ENCODE measurements around the gene ATP8A1.

The ATP8A1 gene

GRCh38 chr4:42401171-42401570 lies 255.7 kb downstream of the ATP8A1 start:
- H3K9me3 ChIP-seq (ENCODE audit: control insufficient read depth, insufficient read depth, low read length), result no peaks in the 10 kb centered on the region
- H3K27me3 ChIP-seq (ENCODE audit: control insufficient read depth, insufficient read depth, low read length), result peaks cover 58% of the 10 kb centered on the region
- no peaks in the 10 kb centered on the region for H3K36me3 ChIP-seq (ENCODE audit: control insufficient read depth, insufficient read depth, low read length)
- peaks cover 30% of the 10 kb centered on the region for H3K4me1 ChIP-seq (ENCODE audit: control insufficient read depth, insufficient read depth, low read length)
- no peak overlapping the region for H3K4me3 ChIP-seq (ENCODE audit: low read depth, low read length)
- H3K9ac ChIP-seq (ENCODE audit: low read depth, low read length), result no peak overlapping the region
- no peak overlapping the region for H3K27ac ChIP-seq (ENCODE audit: low read depth, low read length)

- Histone ChIP-seq H3K4me1 (ENCODE audit: control insufficient read depth, insufficient read depth, low read length) (peaks cover 37% of the 10 kb centered on the region), H3K9me3 (ENCODE audit: control insufficient read depth, insufficient read depth, low read length) (no peaks in the 10 kb centered on the region), H3K27ac (ENCODE audit: low read depth, low read length) (no peak overlapping the region), H3K36me3 (ENCODE audit: control insufficient read depth, insufficient read depth, low read length) (no peaks in the 10 kb centered on the region), H3K27me3 (ENCODE audit: control insufficient read depth, insufficient read depth, low read length) (peaks cover 76% of the 10 kb centered on the region), H3K4me3 (ENCODE audit: low read depth, low read length) (peak overlapping the region; percentile 67), H3K9ac (ENCODE audit: low read depth, low read length) (no peak overlapping the region)
Measured at GRCh38 chr4:42399393-42399792, 257.5 kb downstream of the ATP8A1 start.

DNA sequence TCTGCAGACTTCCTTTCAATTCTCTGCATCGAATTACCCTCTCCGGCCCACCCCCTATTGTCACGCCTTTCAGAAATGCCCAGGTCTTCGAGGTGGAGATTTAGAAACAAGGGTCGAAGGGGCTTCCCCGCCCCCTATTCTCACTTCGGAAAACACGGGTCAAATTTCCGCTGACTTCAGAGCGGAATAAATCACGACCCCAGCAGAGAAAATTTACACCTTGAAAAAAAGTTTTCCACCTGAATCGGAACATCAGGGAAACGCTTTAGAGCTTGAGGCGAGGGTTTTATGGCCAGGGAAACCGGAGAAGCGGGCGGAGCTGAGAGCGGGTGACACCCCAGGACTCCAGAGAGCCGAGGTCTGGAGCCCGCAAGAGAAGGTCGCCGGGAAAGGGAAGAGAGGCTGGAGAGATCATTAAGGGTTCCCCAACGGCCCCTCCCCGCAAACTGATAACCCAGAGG lies 258.0 kb downstream of the ATP8A1 start:
- no peaks in the 10 kb centered on the region for H3K9me3 ChIP-seq (ENCODE audit: control insufficient read depth, insufficient read depth, low read length)
- H3K36me3 ChIP-seq (ENCODE audit: control insufficient read depth, insufficient read depth, low read length), result no peaks in the 10 kb centered on the region
- H3K27me3 ChIP-seq (ENCODE audit: control insufficient read depth, insufficient read depth, low read length), result peaks cover 76% of the 10 kb centered on the region
- no peak overlapping the region for H3K9ac ChIP-seq (ENCODE audit: low read depth, low read length)
- H3K4me3 ChIP-seq (ENCODE audit: low read depth, low read length), result peak overlapping the region; percentile 67
- H3K27ac ChIP-seq (ENCODE audit: low read depth, low read length), result no peak overlapping the region
- H3K4me1 ChIP-seq (ENCODE audit: control insufficient read depth, insufficient read depth, low read length), result peaks cover 37% of the 10 kb centered on the region

- Histone ChIP-seq H3K9ac (ENCODE audit: low read depth, low read length) (no peak overlapping the region; the same call in 1 of the 2 replicates), H3K4me1 (ENCODE audit: control insufficient read depth, insufficient read depth, low read length) (peaks cover 37% of the 10 kb centered on the region), H3K27ac (ENCODE audit: low read depth, low read length) (no peak overlapping the region), H3K36me3 (ENCODE audit: control insufficient read depth, insufficient read depth, low read length) (no peaks in the 10 kb centered on the region), H3K9me3 (ENCODE audit: control insufficient read depth, insufficient read depth, low read length) (no peaks in the 10 kb centered on the region), H3K4me3 (ENCODE audit: low read depth, low read length) (peak overlapping the region; percentile 67), H3K27me3 (ENCODE audit: control insufficient read depth, insufficient read depth, low read length) (peaks cover 76% of the 10 kb centered on the region)
Measured at GRCh38 chr4:42398171-42398870, 258.6 kb downstream of the ATP8A1 start.

GRCh38 chr4:42397635-42398170 lies 259.2 kb downstream of the ATP8A1 start:
- no peaks in the 10 kb centered on the region for H3K36me3 ChIP-seq (ENCODE audit: control insufficient read depth, insufficient read depth, low read length)
- no peak overlapping the region for H3K27ac ChIP-seq (ENCODE audit: low read depth, low read length)
- peaks cover 35% of the 10 kb centered on the region for H3K4me1 ChIP-seq (ENCODE audit: control insufficient read depth, insufficient read depth, low read length)
- peaks cover 76% of the 10 kb centered on the region for H3K27me3 ChIP-seq (ENCODE audit: control insufficient read depth, insufficient read depth, low read length)
- no peaks in the 10 kb centered on the region for H3K9me3 ChIP-seq (ENCODE audit: control insufficient read depth, insufficient read depth, low read length)
- H3K9ac ChIP-seq (ENCODE audit: low read depth, low read length), result no peak overlapping the region; the same call in 1 of the 2 replicates
- H3K4me3 ChIP-seq (ENCODE audit: low read depth, low read length), result peak overlapping the region; percentile 67

DNA sequence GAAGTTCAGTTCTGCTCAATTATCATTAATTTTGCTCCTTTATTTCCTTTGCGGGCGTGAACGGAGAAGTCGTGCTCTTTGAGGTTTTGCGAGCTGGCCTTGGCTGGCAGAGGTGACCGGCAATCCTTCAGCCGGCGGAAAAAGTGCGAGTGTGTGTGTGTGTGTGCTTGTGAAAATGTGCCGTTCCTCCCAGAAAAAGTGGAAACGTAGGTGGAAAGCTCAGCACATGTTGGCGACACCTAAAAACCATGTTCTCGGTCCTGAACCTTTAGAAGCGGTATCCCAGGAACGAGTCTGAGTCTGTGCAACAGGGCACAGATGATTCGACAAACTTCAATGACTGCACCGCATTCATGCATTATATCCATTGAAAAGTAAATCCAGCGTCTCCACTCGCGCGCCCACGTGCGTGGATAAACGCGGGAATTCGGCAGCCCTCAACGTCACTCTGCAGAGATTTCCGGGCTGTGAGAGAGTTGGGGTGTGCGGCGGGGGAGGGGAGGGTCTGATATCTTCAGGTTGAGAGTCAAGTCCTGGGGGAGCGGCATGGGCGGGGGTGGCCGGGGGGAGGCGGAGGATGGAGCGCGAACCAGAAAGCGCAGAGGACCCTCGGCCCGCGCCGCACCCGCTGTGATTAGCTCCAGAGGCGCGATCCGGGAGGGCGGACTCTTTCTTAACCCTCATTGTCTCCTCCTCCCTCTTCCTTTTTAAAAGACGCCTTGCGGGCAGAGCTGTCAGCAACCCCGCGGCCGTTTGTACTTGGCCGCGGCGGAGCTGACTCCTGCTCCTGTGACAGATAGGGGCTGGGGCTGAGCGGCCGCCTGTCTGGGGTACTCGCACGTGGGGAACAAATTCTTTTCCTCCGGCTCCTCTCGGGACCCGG lies 259.9 kb downstream of the ATP8A1 start, which contains the start of gene SHISA3:
SHISA3 (plus strand) TSS at position 737 of the 883 bp plus-strand sequence. CDS start 569 bp downstream, outside the sequence.
- Histone ChIP-seq H3K9me3 (ENCODE audit: control insufficient read depth, insufficient read depth, low read length) (no peaks in the 10 kb centered on the region), H3K36me3 (ENCODE audit: control insufficient read depth, insufficient read depth, low read length) (no peaks in the 10 kb centered on the region), H3K27me3 (ENCODE audit: control insufficient read depth, insufficient read depth, low read length) (peaks cover 75% of the 10 kb centered on the region), H3K9ac (ENCODE audit: low read depth, low read length) (no peak within 1 kb of the TSS; the same call in 1 of the 2 replicates), H3K27ac (ENCODE audit: low read depth, low read length) (no peak within 1 kb of the TSS), H3K4me3 (ENCODE audit: low read depth, low read length) (peak within 1 kb of the TSS; percentile 67), H3K4me1 (ENCODE audit: control insufficient read depth, insufficient read depth, low read length) (peaks cover 36% of the 10 kb centered on the region)

DNA sequence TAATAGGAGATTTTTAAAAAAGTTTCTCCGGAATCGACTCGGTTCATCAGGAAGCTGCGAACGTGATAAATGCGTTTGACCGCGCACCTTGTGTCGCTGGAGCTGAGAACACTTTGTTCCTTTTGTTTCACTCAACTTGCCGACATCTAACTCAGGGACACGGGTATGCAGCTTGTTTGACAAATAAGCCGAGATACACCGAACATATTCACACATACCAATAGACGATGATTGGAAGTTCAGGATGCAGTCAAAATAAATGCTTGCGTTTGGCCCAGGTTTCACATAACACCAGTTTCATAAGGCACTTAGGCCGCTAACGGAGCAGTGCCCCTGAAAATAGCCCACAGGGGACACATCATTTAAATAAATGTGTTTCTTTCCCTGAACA lies 260.5 kb downstream of the ATP8A1 start:
- H3K4me1 ChIP-seq (ENCODE audit: control insufficient read depth, insufficient read depth, low read length), result peaks cover 36% of the 10 kb centered on the region
- no peak overlapping the region for H3K27ac ChIP-seq (ENCODE audit: low read depth, low read length)
- H3K36me3 ChIP-seq (ENCODE audit: control insufficient read depth, insufficient read depth, low read length), result no peaks in the 10 kb centered on the region
- peaks cover 68% of the 10 kb centered on the region for H3K27me3 ChIP-seq (ENCODE audit: control insufficient read depth, insufficient read depth, low read length)
- peak overlapping the region; percentile 67 for H3K4me3 ChIP-seq (ENCODE audit: low read depth, low read length)
- no peaks in the 10 kb centered on the region for H3K9me3 ChIP-seq (ENCODE audit: control insufficient read depth, insufficient read depth, low read length)
- H3K9ac ChIP-seq (ENCODE audit: low read depth, low read length), result no peak overlapping the region

DNA sequence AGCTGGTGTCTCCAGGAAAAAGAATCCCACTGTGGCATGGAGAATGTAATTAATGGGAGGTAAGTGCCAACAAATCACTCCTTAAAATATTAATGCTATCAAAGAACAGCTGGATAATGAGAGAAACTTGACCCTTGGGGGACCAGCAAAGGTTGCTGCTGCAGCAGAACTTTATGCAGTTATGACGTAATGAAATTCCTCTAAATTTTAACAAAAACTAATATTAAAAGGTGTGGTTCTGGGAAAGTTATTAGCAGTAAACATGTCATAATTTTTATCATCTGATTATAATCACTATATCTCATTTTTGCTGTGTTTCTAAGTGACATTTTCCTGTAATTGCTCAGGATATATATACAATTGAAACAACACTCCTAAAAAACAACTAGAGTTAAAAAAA lies 261.3 kb downstream of the ATP8A1 start:
- Histone ChIP-seq H3K27ac (ENCODE audit: low read depth, low read length) (no peak overlapping the region), H3K36me3 (ENCODE audit: control insufficient read depth, insufficient read depth, low read length) (no peaks in the 10 kb centered on the region), H3K9ac (ENCODE audit: low read depth, low read length) (no peak overlapping the region), H3K9me3 (ENCODE audit: control insufficient read depth, insufficient read depth, low read length) (no peaks in the 10 kb centered on the region), H3K4me3 (ENCODE audit: low read depth, low read length) (no peak overlapping the region), H3K27me3 (ENCODE audit: control insufficient read depth, insufficient read depth, low read length) (peaks cover 61% of the 10 kb centered on the region), H3K4me1 (ENCODE audit: control insufficient read depth, insufficient read depth, low read length) (peaks cover 38% of the 10 kb centered on the region)

DNA sequence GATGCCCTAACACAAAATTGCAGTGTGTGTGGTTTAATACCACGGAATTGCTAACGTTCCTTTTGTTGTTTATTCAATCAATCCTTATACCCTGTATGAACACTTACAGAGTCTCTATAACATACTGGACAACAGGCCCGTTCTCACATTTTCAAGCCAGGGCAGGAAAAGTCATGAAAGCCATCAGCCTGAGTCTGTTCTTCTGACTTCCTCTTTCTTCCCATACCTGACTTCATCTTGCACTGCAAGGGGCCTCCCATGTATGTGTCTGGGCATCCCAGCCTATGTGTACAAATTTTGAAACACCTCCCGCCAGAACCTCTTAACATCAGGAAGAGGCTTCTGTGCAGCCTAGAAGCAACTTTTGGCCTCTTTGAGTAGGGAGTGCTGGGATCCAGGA lies 264.5 kb downstream of the ATP8A1 start:
- Histone ChIP-seq H3K9me3 (ENCODE audit: control insufficient read depth, insufficient read depth, low read length) (no peaks in the 10 kb centered on the region), H3K4me1 (ENCODE audit: control insufficient read depth, insufficient read depth, low read length) (peaks cover 30% of the 10 kb centered on the region), H3K27ac (ENCODE audit: low read depth, low read length) (no peak overlapping the region), H3K4me3 (ENCODE audit: low read depth, low read length) (no peak overlapping the region), H3K36me3 (ENCODE audit: control insufficient read depth, insufficient read depth, low read length) (no peaks in the 10 kb centered on the region), H3K9ac (ENCODE audit: low read depth, low read length) (no peak overlapping the region), H3K27me3 (ENCODE audit: control insufficient read depth, insufficient read depth, low read length) (peaks cover 29% of the 10 kb centered on the region)

GRCh38 chr4:42391981-42392380 lies 264.9 kb downstream of the ATP8A1 start:
- peaks cover 30% of the 10 kb centered on the region for H3K4me1 ChIP-seq (ENCODE audit: control insufficient read depth, insufficient read depth, low read length)

GRCh38 chr4:42391355-42391664 lies 265.6 kb downstream of the ATP8A1 start:
- no peak overlapping the region for H3K4me3 ChIP-seq (ENCODE audit: low read depth, low read length)
- H3K9ac ChIP-seq (ENCODE audit: low read depth, low read length), result no peak overlapping the region
- no peaks in the 10 kb centered on the region for H3K36me3 ChIP-seq (ENCODE audit: control insufficient read depth, insufficient read depth, low read length)
- H3K9me3 ChIP-seq (ENCODE audit: control insufficient read depth, insufficient read depth, low read length), result no peaks in the 10 kb centered on the region
- no peak overlapping the region for H3K27ac ChIP-seq (ENCODE audit: low read depth, low read length)
- H3K4me1 ChIP-seq (ENCODE audit: control insufficient read depth, insufficient read depth, low read length), result peaks cover 24% of the 10 kb centered on the region
- H3K27me3 ChIP-seq (ENCODE audit: control insufficient read depth, insufficient read depth, low read length), result peaks cover 19% of the 10 kb centered on the region

More at GRCh38 chr4:42391981-42392380, 264.9 kb downstream of the ATP8A1 start:
- Histone ChIP-seq H3K27me3 (ENCODE audit: control insufficient read depth, insufficient read depth, low read length) (peaks cover 26% of the 10 kb centered on the region), H3K4me3 (ENCODE audit: low read depth, low read length) (no peak overlapping the region), H3K9me3 (ENCODE audit: control insufficient read depth, insufficient read depth, low read length) (no peaks in the 10 kb centered on the region), H3K27ac (ENCODE audit: low read depth, low read length) (no peak overlapping the region), H3K36me3 (ENCODE audit: control insufficient read depth, insufficient read depth, low read length) (no peaks in the 10 kb centered on the region), H3K9ac (ENCODE audit: low read depth, low read length) (no peak overlapping the region)

All from HUES48 (cell line).